ENCODE results near the gene FUT2.

The FUT2 gene

GRCh38 chr19:48755084-48755641, 59.4 kb downstream of the FUT2 start, which contains the start of gene FGF21:
TSS of gene FGF21 (plus strand) at chr19:48755524. CDS start at chr19:48756237, 713 bp downstream.
- DNase-seq: peak in 1 of 2 experiments; percentile 22
